Renal cortex interstitium (tissue), 11 donors: ENCODE measurements around the gene EHD4. TPM values are rescaled to one million over a fixed set of nuclear protein-coding genes. Genes with fewer than 3 reads are reported as not detected.

Source experiments
- DNase-seq, 11 donors: peaks; one replicate each; pipeline ENCODE4 v3.0.0-alpha.2; 2013; ENCODE audit warnings: low read depth in 9 of 11, low spot score in 4 of 11; ENCODE audit errors: extremely low read depth in 1 of 11
- polyA plus RNA-seq, 3 donors: library from polyadenylated mRNA; unstranded; fragments of 120-200 nt; gene quantifications; one replicate each; pipeline ENCODE4 v1.2.1, GENCODE V29; 2013; ENCODE audit not compliant: insufficient read length in 3 of 3

Gene EHD4
- polyA plus RNA-seq, 3 donors = 14.8 to 19.5 (median 18.4) TPM

GRCh38 chr15:41968701-41969100, 3.7 kb downstream of the EHD4 start:
- DNase-seq = no peak

GRCh38 chr15:41967506-41968206, 4.7 kb downstream of the EHD4 start:
- DNase-seq = no peak

- DNase-seq = no peak
Observed at GRCh38 chr15:41966920-41967465, 5.4 kb downstream of the EHD4 start.

- no peak for DNase-seq
Observed at GRCh38 chr15:41966414-41966812, 5.9 kb downstream of the EHD4 start.

GRCh38 chr15:41965441-41966413, 6.6 kb downstream of the EHD4 start:
- peak in 1 of 11 donors; percentile 33 for DNase-seq

GRCh38 chr15:41961595-41962202, 10.7 kb downstream of the EHD4 start:
- no peak for DNase-seq

GRCh38 chr15:41961001-41961518, 11.3 kb downstream of the EHD4 start:
- no peak for DNase-seq

- DNase-seq = no peak
Observed at GRCh38 chr15:41958002-41958420, 14.3 kb downstream of the EHD4 start.

GRCh38 chr15:41957021-41957897, 15.1 kb downstream of the EHD4 start:
- DNase-seq = no peak

- DNase-seq = peak in 1 of 11 donors; percentile 15
Observed at GRCh38 chr15:41955807-41956525, 16.4 kb downstream of the EHD4 start.

GRCh38 chr15:41955100-41955499, 17.3 kb downstream of the EHD4 start:
- DNase-seq = no peak

- DNase-seq = no peak
Observed at GRCh38 chr15:41954036-41954435, 18.3 kb downstream of the EHD4 start.

- DNase-seq = no peak
Observed at GRCh38 chr15:41952013-41952563, 20.3 kb downstream of the EHD4 start.

- DNase-seq = no peak
Observed at GRCh38 chr15:41951571-41951970, 20.8 kb downstream of the EHD4 start.

GRCh38 chr15:41950489-41950888, 21.9 kb downstream of the EHD4 start:
- no peak for DNase-seq

GRCh38 chr15:41950127-41950483, 22.3 kb downstream of the EHD4 start:
- no peak for DNase-seq

- DNase-seq = no peak
Observed at GRCh38 chr15:41949401-41950126, 22.8 kb downstream of the EHD4 start.
